SK-MEL-5 (cell line): Measurements from ENCODE around the gene ST3GAL2. TPM values are rescaled to one million over a fixed set of nuclear protein-coding genes. Genes with fewer than 3 reads are reported as not detected.
"Not testable (repeated sequence)": the region's sequence is repeated elsewhere in the genome, so short reads cannot be mapped to it uniquely, and the experiment has no call there.

Experiments
- DNase-seq: peaks from one replicate; pipeline ENCODE4 v3.0.0-alpha.2; 2016; ENCODE audit warnings: low read depth, low spot score
- in situ Hi-C: cut with HindIII; loops from 2 replicates; pipeline ENCODE4 v1.10.0; 2016; ENCODE audit warnings: low sequenced_read_pairs, high pct_unique_total_duplicates, low pct_unique_long_range_greater_than_20kb
- total RNA-seq: library from RNA; depleted of rRNA; stranded (reverse); fragments of >200 nt; shearing (Covaris generic); gene quantifications from 2 replicates; pipeline ENCODE4 v1.2.3, GENCODE V29; 2014

The ST3GAL2 gene
- total RNA-seq, 1 experiment from 2014 or later: 13.7 TPM

- DNase-seq: no peak
- in situ Hi-C loops: no loop called here
Observed at GRCh38 chr16:70470141-70470926, 31.4 kb upstream of the ST3GAL2 start.

- in situ Hi-C loops: no loop called here
- DNase-seq: no peak
Observed at GRCh38 chr16:70468776-70469525, 30.1 kb upstream of the ST3GAL2 start.

DNA sequence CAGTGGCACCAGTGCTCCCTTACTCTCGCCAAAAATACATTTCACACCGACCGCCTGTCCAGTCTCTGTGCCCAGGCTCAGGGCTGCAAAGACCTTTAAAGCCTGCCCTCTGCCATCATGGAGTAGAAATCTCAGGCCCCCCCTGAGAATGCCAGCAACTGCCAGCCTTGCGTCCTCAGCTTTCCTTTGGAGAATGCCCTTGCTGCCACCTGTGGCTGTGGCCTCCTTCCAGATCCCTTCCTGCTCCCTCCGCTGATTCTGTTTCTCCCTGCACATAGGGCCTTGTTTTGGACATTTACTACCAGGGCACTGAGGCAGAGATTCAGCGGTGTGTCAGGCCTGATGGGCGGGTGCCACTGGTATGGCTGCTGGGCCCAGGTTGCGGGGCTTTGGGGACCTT is 28.7 kb upstream of the ST3GAL2 start:
- DNase-seq: no peak

GRCh38 chr16:70467113-70467512 is 28.2 kb upstream of the ST3GAL2 start:
- DNase-seq: no peak
- in situ Hi-C loops: no loop called here

More for the DNA sequence above, 28.7 kb upstream of the ST3GAL2 start:
- in situ Hi-C loops: no loop called here

DNA sequence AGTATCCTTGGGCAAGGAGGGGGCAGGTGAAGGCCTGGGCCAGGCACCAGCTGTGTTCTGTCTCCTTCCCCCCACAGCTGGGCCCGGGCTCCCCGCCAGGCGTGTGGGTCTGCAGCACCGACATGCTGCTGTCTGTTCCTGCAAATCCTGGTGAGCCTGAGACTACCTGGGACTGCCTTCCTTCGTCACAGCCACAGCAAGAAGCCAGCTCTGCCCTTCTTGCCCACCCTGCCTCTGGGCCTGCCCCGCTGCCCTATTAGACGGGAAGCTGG is 27.8 kb upstream of the ST3GAL2 start:
- in situ Hi-C loops: no loop called here

GRCh38 chr16:70465999-70466804 is 27.3 kb upstream of the ST3GAL2 start:
- in situ Hi-C loops: no loop called here
- DNase-seq: no peak

More for the DNA sequence above, 27.8 kb upstream of the ST3GAL2 start:
- DNase-seq: no peak

- DNase-seq: no peak
- in situ Hi-C loops: no loop called here
Observed at GRCh38 chr16:70463235-70463634, 24.3 kb upstream of the ST3GAL2 start.

DNA sequence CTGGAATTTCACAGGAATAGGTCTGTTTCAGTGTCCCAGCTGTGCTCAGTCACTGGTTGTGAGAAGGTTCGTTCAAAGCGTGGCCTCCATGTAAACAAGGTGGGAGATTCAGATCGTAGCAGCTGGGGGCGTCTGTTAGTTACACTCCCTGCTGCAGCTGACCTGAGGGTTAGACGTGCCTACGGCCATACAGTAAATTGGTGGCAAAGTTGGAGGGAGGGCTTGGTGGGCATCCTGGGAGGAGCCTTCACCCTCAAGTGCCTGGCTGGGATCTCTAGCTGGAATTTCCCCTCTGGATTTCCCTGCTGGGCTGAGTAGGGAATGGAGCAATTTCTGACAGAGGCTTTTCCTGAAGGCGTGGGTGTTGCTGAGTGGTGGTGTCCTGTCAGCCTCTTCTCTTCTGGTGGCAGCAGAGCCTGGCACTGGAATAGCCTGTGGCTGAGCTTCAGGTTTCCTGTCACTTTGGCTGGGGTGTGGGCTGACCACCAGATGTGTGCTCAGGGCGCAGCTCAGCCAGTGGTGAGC is 21.9 kb upstream of the ST3GAL2 start:
- DNase-seq: no peak
- in situ Hi-C loops: no loop called here

- in situ Hi-C loops: no loop called here
- peak; percentile 92 for DNase-seq
Observed at GRCh38 chr16:70457446-70458166, 18.7 kb upstream of the ST3GAL2 start.

DNA sequence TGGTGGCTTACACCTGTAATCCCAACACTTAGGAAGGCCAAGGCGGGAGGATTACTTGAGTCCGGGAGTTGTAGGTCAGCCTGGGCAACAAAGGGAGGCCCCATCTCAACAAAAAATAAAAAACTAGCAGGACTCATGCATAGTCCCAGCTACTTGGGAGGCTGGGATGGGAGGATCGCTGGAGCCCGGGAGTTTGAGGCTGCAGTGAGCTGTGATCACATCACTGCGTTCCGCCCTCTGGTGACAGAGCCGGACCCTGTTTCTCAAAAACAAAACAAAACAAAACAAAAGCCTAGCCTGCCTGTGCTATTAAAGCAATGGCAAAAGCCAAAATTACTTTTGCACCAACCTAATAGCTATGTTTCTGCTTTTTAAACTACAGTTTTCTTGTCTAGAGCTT is 17.0 kb upstream of the ST3GAL2 start:
- DNase-seq: no peak
- in situ Hi-C loops: no loop called here

GRCh38 chr16:70454222-70455034 is 15.5 kb upstream of the ST3GAL2 start, which contains the start of gene FCSK:
Gene FCSK, plus strand, starts transcription at chr16:70454595. Its CDS starts 8,596 bp downstream, at chr16:70463191.
- in situ Hi-C loops: no loop called here
- DNase-seq: peak; percentile 76

DNA sequence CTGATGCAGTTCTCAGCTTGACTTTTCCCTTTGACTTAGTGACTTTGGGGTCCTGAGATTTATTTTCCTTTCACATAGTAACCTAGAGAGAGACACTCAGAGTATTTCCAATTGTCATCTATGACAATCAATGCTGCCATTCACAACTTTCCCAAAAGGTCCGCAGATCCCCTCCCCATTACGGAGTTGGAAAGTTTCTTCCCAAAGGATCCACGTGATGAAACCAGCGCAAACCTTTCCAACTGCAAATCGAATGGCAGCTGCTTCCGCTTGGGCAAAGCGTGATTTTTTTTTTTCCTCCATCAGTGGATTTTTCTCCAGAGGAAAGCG is 15.0 kb upstream of the ST3GAL2 start:
- in situ Hi-C loops: no loop called here
- peak; percentile 62 for DNase-seq

DNA sequence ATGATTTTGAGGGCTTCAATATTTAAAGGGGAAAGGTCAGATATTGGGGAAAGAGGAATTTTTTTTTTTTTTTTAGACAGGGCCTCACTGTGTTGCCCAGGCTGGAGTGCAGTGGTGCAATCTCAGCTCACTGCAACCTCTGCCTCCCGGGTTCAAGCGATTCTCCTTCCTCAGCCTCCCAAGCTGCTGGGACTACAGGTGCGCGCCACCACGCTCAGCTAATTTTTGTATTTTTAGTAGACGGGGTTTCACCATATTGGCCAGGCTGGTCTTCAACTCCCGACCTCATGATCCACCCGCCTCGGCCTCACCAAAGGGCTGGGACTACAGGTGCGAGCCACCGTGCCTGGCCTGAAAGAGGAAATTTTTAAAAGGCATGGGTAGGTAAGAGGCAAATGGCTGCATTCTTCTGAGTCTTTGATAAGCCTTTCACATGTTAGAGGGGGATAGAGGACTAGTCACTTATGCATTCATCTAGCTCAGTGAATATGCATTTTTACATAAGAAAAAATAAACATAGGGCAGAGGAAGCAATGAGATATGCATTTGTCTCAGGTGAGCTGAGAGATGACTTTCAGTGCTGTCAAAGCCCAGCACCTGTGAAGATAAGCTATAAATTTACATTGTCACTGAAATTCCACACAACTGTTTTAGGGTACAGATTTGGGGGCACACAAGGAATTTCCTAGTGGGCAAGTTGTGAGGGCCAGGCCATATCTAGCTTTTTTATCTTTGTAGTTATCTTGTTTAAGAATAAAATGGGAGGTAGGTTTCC is 14.4 kb upstream of the ST3GAL2 start:
- no peak for DNase-seq
- in situ Hi-C loops: no loop called here

DNA sequence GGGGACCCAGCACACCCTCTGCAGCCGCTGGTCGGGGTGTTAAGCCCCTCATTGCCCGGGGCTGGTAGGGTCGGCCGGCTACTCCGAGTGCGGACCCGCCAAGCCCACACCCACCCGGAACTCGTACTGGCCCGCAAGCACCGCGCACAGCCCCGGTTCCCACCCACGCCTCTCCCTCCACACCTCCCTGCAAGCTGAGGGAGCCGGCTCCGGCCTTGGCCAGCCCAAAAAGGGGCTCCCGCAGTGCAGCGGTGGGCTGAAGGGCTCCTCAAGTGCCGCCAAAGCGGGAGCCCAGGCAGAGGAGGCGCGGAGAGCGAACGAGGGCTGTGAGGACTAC is 12.1 kb upstream of the ST3GAL2 start:
- in situ Hi-C loops, DNase-seq: not testable (repeated sequence)

- DNase-seq, in situ Hi-C loops: not testable (repeated sequence)
Observed at GRCh38 chr16:70450142-70451003, 11.5 kb upstream of the ST3GAL2 start.
